GM12873 (cell line): ENCODE measurements around the gene PCDHGA9.

Experiments
- CTCF ChIP-seq: IDR thresholded peaks from 2 replicates; pipeline ENCODE4 v1.5.1; 2012; ENCODE audit warnings: low read depth, mild to moderate bottlenecking, moderate library complexity, low read length, control low read depth; ENCODE audit not compliant: insufficient read depth; ENCODE audit errors: missing control alignments

The PCDHGA9 gene

GRCh38 chr5:141417494-141418172 lies 15.1 kb downstream of the PCDHGA9 start, which contains the start of gene PCDHGB7:
Gene PCDHGB7 (plus strand): TSS chr5:141417677. CDS start chr5:141417860, 183 bp downstream.
- peak; percentile 81 for TF ChIP-seq CTCF

- TF ChIP-seq CTCF, result no peak
Measured at GRCh38 chr5:141419074-141419880, 16.7 kb downstream of the PCDHGA9 start.

- TF ChIP-seq CTCF, result peak; percentile 37
Measured at GRCh38 chr5:141420855-141421488, 18.4 kb downstream of the PCDHGA9 start, which contains the start of gene PCDHGA11. Gene PCDHGA11 (plus strand): TSS chr5:141421051. CDS start chr5:141421228, 177 bp downstream.

- no peak for TF ChIP-seq CTCF
Measured at GRCh38 chr5:141421489-141421855, 18.9 kb downstream of the PCDHGA9 start.

GRCh38 chr5:141422742-141423291 lies 20.2 kb downstream of the PCDHGA9 start:
- no peak for TF ChIP-seq CTCF

GRCh38 chr5:141427783-141428426 lies 25.3 kb downstream of the PCDHGA9 start:
- TF ChIP-seq CTCF, result no peak
